ENCODE results near the gene SPRR1B.

The SPRR1B gene

DNA sequence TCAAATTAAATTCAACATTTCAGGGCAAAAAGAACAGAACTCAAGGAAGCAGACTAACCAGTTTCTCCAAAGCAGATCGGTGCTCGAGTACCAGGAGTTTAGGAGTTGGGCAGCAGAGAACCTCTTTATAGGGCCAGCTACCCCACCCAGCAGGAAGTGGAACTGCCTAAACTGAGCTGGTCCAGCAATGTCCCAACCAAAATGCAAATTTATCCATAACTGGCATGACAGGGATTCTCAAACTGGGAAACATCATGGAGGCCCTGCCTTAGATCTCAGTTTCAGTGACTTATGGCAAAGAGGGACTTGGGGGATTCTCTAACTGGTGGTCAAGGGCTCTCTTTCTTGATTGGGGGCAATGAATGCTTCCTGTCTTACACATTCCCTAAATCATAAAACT is 40.5 kb downstream of the SPRR1B start, which contains the start of gene SPRR2B:
SPRR2B (minus strand) TSS at position 101 of the 400 bp plus-strand sequence. CDS start 772 bp downstream, outside the sequence.
- TF ChIP-seq, protein P1, sequence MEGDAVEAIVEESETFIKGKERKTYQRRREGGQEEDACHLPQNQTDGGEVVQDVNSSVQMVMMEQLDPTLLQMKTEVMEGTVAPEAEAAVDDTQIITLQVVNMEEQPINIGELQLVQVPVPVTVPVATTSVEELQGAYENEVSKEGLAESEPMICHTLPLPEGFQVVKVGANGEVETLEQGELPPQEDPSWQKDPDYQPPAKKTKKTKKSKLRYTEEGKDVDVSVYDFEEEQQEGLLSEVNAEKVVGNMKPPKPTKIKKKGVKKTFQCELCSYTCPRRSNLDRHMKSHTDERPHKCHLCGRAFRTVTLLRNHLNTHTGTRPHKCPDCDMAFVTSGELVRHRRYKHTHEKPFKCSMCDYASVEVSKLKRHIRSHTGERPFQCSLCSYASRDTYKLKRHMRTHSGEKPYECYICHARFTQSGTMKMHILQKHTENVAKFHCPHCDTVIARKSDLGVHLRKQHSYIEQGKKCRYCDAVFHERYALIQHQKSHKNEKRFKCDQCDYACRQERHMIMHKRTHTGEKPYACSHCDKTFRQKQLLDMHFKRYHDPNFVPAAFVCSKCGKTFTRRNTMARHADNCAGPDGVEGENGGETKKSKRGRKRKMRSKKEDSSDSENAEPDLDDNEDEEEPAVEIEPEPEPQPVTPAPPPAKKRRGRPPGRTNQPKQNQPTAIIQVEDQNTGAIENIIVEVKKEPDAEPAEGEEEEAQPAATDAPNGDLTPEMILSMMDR (IDR thresholded peaks at IDR 0.05; ENCODE audit: extremely low read depth, missing control alignments) = no peak
- DNase-seq (ENCODE audit: low spot score) = no peak

DNA sequence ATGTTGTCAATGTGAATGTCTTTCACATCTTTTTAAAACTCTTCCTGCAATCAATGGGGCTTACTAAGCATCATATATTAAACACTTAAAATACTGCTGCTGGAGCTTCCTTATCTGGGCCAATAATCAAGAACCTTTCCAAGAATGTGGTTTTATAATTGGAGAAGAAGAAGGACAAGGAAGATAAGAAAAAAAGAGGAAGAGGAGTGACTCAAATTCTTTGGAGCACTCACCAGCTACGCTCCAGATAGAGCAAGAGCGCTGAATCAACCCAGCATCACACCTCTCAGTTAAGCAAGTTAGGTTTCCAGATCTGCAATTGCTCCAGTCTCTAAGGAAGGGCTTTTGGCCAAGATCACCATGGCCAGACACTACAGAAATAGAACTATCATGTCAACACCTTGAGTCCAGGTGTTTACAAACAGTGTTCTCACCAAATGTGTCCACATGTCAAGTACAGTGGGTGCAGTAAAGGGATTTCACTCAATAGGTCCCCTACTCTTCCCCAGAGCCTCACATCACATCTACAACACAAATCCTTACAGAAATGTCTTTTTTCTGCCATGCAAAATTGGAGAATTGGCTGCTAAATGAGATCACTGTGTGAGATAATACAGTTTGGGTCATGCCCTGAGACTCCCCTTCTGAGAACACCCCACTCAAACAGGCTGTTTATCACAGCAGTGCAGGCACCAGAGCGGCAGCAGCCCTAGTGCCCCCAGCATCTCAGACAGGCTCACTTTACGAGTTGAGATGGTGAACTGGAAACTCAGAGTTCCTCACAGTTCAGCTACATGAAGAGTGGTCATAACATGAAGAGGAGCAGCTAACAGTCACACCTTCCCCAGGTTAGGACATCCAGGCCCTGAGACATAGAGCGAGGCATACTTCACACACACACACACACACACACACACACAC is 42.1 kb downstream of the SPRR1B start:
- TF ChIP-seq, protein P1 (IDR thresholded peaks at IDR 0.05; ENCODE audit: extremely low read depth, missing control alignments) = no peak
- no peak for DNase-seq (ENCODE audit: low spot score)

DNA sequence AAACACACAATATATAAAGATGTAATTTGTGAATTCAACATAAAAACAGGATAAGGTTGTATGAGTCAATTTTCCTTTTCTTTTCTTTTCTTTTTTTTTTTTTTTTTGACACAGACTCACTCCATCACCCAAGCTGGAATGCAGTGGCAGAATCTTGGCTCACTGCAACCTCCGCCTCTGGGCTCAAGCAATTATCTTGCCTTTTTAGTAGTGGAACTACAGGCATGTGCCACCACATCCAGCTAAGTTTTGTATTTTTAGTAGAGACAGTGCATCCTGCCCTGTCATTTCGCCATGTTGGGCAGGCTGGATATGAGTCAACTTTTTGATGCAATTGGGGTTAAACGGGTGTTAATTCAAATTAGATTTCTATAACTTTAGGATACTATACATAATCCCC is 50.7 kb downstream of the SPRR1B start:
- no peak for DNase-seq (ENCODE audit: low spot score)
- TF ChIP-seq, protein P1 (IDR thresholded peaks at IDR 0.05; ENCODE audit: extremely low read depth, missing control alignments) = no peak

Data from GM20000 (cell line).